Measurements from ENCODE around the gene GAB2.

GRCh38 chr11:78432058-78432515 is 14.5 kb upstream of the GAB2 start:
- TF ChIP-seq CTCF (IDR thresholded peaks at IDR 0.05): peak in 1 of 4 experiments; percentile 49
- no peak for TF ChIP-seq POLR2A (IDR thresholded peaks at IDR 0.05)
